Trophoblast cell (in vitro differentiated cells and primary cell): ENCODE measurements around the gene IL20.

Source experiments
- DNase-seq, 2 donors: peaks; one replicate each; pipeline ENCODE4 v3.0.0-alpha.2; 2016
- H2AFZ ChIP-seq: 2 replicates; pipeline ENCODE4 v1.6.1; 2013; ENCODE audit warnings: low read length, moderate library complexity, mild to moderate bottlenecking; ENCODE audit not compliant: insufficient read depth, poor library complexity
- H2AK5ac ChIP-seq: 2 replicates; pipeline ENCODE4 v1.6.1; 2013; ENCODE audit warnings: mild to moderate bottlenecking, low read length
- H2BK120ac ChIP-seq: 2 replicates; pipeline ENCODE4 v1.6.1; 2013; ENCODE audit warnings: low read length, mild to moderate bottlenecking, moderate library complexity; ENCODE audit not compliant: insufficient read depth, poor library complexity
- H2BK12ac ChIP-seq: 2 replicates; pipeline ENCODE4 v1.6.1; 2013; ENCODE audit warnings: mild to moderate bottlenecking, low read length, moderate library complexity
- H2BK5ac ChIP-seq: 2 replicates; pipeline ENCODE4 v1.6.1; 2013; ENCODE audit warnings: low read length, low read depth, moderate library complexity, mild to moderate bottlenecking; ENCODE audit not compliant: poor library complexity
- H3K14ac ChIP-seq: 2 replicates; pipeline ENCODE4 v1.6.1; 2013; ENCODE audit warnings: mild to moderate bottlenecking, low read length
- H3K18ac ChIP-seq: 2 replicates; pipeline ENCODE4 v1.6.1; 2013; ENCODE audit warnings: mild to moderate bottlenecking, low read length
- H3K23ac ChIP-seq: 2 replicates; pipeline ENCODE4 v1.6.1; 2013; ENCODE audit warnings: low read length
- H3K27ac ChIP-seq: 2 replicates; pipeline ENCODE4 v1.5.1; 2013; ENCODE audit warnings: low read depth, mild to moderate bottlenecking, inconsistent platforms, low read length, moderate library complexity
- H3K27me3 ChIP-seq: 2 replicates; pipeline ENCODE4 v1.6.1; 2013; ENCODE audit warnings: inconsistent platforms, mild to moderate bottlenecking, low read length, moderate library complexity; ENCODE audit not compliant: insufficient read depth
- H3K36me3 ChIP-seq, 2 experiments: 1 replicate in 1 of 2; 2 replicates in 1 of 2; pipeline ENCODE4 v1.6.1; 2013; ENCODE audit warnings: low read length in 2 of 2, mild to moderate bottlenecking in 2 of 2, moderate library complexity in 1 of 2; ENCODE audit not compliant: insufficient read depth in 2 of 2, control insufficient read depth in 1 of 2
- H3K4ac ChIP-seq: 2 replicates; pipeline ENCODE4 v1.6.1; 2013; ENCODE audit warnings: low read depth, mild to moderate bottlenecking, low read length, moderate library complexity
- H3K4me1 ChIP-seq, 2 experiments: 1 replicate in 1 of 2; 2 replicates in 1 of 2; pipeline ENCODE4 v1.6.1; 2013; ENCODE audit warnings: low read length in 2 of 2, mild to moderate bottlenecking in 2 of 2, moderate library complexity in 1 of 2; ENCODE audit not compliant: insufficient read depth in 2 of 2, control insufficient read depth in 1 of 2
- H3K4me2 ChIP-seq: 2 replicates; pipeline ENCODE4 v1.6.1; 2013; ENCODE audit warnings: inconsistent platforms, mild to moderate bottlenecking, low read length, moderate library complexity
- H3K4me3 ChIP-seq: 2 replicates; pipeline ENCODE4 v1.5.1; 2013; ENCODE audit warnings: mild to moderate bottlenecking, low read depth, low read length, inconsistent platforms
- H3K79me1 ChIP-seq: one replicate; pipeline ENCODE4 v1.6.1; 2013; ENCODE audit warnings: low read length
- H3K79me2 ChIP-seq: 2 replicates; pipeline ENCODE4 v1.6.1; 2013; ENCODE audit warnings: low read length, mild to moderate bottlenecking; ENCODE audit not compliant: control insufficient read depth, insufficient read depth, poor library complexity
- H3K9ac ChIP-seq: 2 replicates; pipeline ENCODE4 v1.6.1; 2013; ENCODE audit warnings: mild to moderate bottlenecking, low read length
- H3K9me3 ChIP-seq: 2 replicates; pipeline ENCODE4 v1.6.1; 2013; ENCODE audit warnings: low read depth, mild to moderate bottlenecking, control low read depth, inconsistent platforms, low read length; ENCODE audit not compliant: insufficient read depth
- H4K12ac ChIP-seq: 2 replicates; pipeline ENCODE4 v1.6.1; 2013; ENCODE audit warnings: low read depth, mild to moderate bottlenecking, low read length, moderate library complexity
- H4K8ac ChIP-seq: 2 replicates; pipeline ENCODE4 v1.6.1; 2013; ENCODE audit warnings: low read depth, mild to moderate bottlenecking, low read length, moderate library complexity
- H4K91ac ChIP-seq: one replicate; pipeline ENCODE4 v1.6.1; 2013; ENCODE audit warnings: low read depth, mild to moderate bottlenecking, low read length, moderate library complexity
- WGBS: extraction: QIAGEN DNeasy Blood & Tissue Kit; methylation state at CpG from one replicate; pipeline ENCODE4 v1.1.7; 2013; ENCODE audit warnings: missing lambda C conversion rate; ENCODE audit not compliant: insufficient read length, insufficient coverage; ENCODE audit errors: extremely low coverage; 5-methylcytosine and 5-hydroxymethylcytosine counted together

IL20 gene

DNA sequence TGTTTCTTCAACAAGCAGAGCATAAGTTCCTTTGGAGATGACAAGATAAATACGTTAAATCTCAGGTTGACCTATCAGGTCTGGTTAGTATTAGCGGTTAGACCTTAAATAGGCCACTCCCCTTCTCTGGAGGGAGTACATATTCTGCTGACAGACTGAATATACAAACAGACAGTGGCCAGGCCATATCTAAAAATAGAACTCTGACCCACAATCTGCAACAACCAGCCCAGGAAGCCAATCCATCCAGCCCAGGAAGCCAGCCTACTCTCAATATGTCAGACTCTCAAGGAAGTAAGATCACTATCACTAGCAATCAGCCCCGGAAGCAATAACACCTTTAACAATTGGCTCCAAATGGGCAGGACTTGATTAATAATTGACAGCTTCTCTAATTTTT, 6.7 kb downstream of the IL20 start:
- no peak overlapping the region for H3K23ac ChIP-seq
- H2BK120ac ChIP-seq = no peak overlapping the region
- H3K9me3 ChIP-seq = peaks cover 1% of the 10 kb centered on the region
- H3K27ac ChIP-seq = no peak overlapping the region
- no peak overlapping the region for H2AK5ac ChIP-seq
- H3K36me3 ChIP-seq = no peaks in the 10 kb centered on the region
- H3K9ac ChIP-seq = no peak overlapping the region
- H3K4me2 ChIP-seq = no peak overlapping the region
- no peak overlapping the region for H3K18ac ChIP-seq
- no peak for DNase-seq
- no CpG with 5 or more reads among the region's 3 CpGs for WGBS
- H4K91ac ChIP-seq = no peak overlapping the region
- no peak overlapping the region for H2BK5ac ChIP-seq
- H2AFZ ChIP-seq = no peak overlapping the region
- no peak overlapping the region for H3K4me3 ChIP-seq
- H3K79me2 ChIP-seq = no peaks in the 10 kb centered on the region
- H3K4me1 ChIP-seq = peaks cover 0 to 2% of the 10 kb centered on the region in 2 experiments
- no peak overlapping the region for H4K12ac ChIP-seq
- no peak overlapping the region for H3K14ac ChIP-seq
- no peak overlapping the region for H4K8ac ChIP-seq
- no peaks in the 10 kb centered on the region for H3K79me1 ChIP-seq
- no peaks in the 10 kb centered on the region for H3K27me3 ChIP-seq
- no peak overlapping the region for H3K4ac ChIP-seq
- H2BK12ac ChIP-seq = no peak overlapping the region

DNA sequence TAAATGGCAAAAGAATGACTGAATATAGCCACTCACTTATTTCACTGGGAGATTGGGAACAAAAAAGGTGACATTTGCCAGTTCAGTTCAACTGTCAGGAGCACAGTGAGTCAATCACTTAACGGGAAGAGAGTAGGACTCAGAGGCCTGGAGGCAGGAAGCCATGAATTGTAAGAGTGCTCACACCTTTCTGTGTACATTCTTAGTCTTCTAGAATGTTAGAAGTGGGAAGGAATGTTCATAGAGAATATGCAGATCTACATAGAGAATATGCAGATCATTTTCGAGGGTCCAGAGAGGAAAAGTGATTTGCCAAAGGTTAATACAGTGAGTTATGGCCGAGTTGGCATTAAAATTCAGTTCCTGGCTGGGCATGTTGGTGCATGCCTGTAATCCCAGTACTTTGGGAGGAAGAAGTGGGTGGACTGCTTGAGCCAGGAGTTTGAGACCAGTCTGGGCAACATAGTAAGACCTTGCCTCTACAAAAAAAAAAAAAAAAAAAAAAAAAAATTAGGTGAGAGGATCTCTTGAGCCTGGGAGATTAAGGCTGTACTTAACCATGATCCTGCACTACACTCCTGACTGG, 8.3 kb downstream of the IL20 start:
- no peak overlapping the region for H3K9ac ChIP-seq
- H3K14ac ChIP-seq = no peak overlapping the region
- H3K79me2 ChIP-seq = no peaks in the 10 kb centered on the region
- H3K4me3 ChIP-seq = no peak overlapping the region
- H2BK120ac ChIP-seq = no peak overlapping the region
- no peaks in the 10 kb centered on the region for H3K79me1 ChIP-seq
- no peak overlapping the region for H4K8ac ChIP-seq
- H3K27me3 ChIP-seq = no peaks in the 10 kb centered on the region
- peaks cover 3% of the 10 kb centered on the region for H3K9me3 ChIP-seq
- H3K4me1 ChIP-seq = peaks cover 0 to 2% of the 10 kb centered on the region in 2 experiments
- no peaks in the 10 kb centered on the region for H3K36me3 ChIP-seq
- H2AFZ ChIP-seq = no peak overlapping the region
- no peak for DNase-seq
- H2BK5ac ChIP-seq = no peak overlapping the region
- no peak overlapping the region for H3K27ac ChIP-seq
- H3K4me2 ChIP-seq = no peak overlapping the region
- no peak overlapping the region for H2AK5ac ChIP-seq
- no peak overlapping the region for H4K12ac ChIP-seq
- no peak overlapping the region for H3K4ac ChIP-seq
- no CpG with 5 or more reads among the region's 3 CpGs for WGBS
- no peak overlapping the region for H4K91ac ChIP-seq
- H2BK12ac ChIP-seq = no peak overlapping the region
- H3K18ac ChIP-seq = no peak overlapping the region
- no peak overlapping the region for H3K23ac ChIP-seq

- H3K9me3 ChIP-seq = peaks cover 2% of the 10 kb centered on the region
- no peaks in the 10 kb centered on the region for H3K79me1 ChIP-seq
- H3K27me3 ChIP-seq = no peaks in the 10 kb centered on the region
- H2BK5ac ChIP-seq = no peak overlapping the region
- H3K14ac ChIP-seq = no peak overlapping the region
- no peak overlapping the region for H4K91ac ChIP-seq
- no peak overlapping the region for H2AFZ ChIP-seq
- WGBS = no CpG with 5 or more reads among the region's 3 CpGs
- H2AK5ac ChIP-seq = no peak overlapping the region
- no peak overlapping the region for H4K12ac ChIP-seq
- no peak overlapping the region for H3K4me3 ChIP-seq
- H3K4ac ChIP-seq = no peak overlapping the region
- no peak overlapping the region for H2BK120ac ChIP-seq
- H3K18ac ChIP-seq = no peak overlapping the region
- peaks cover 0 to 2% of the 10 kb centered on the region in 2 experiments for H3K4me1 ChIP-seq
- no peak overlapping the region for H2BK12ac ChIP-seq
- H3K23ac ChIP-seq = no peak overlapping the region
- H4K8ac ChIP-seq = no peak overlapping the region
- DNase-seq = no peak
- H3K4me2 ChIP-seq = no peak overlapping the region
- H3K36me3 ChIP-seq = no peaks in the 10 kb centered on the region
- no peak overlapping the region for H3K9ac ChIP-seq
- H3K79me2 ChIP-seq = no peaks in the 10 kb centered on the region
- no peak overlapping the region for H3K27ac ChIP-seq
These were observed 10.4 kb downstream of the IL20 start for GRCh38 chr1:206875752-206876377.

- no peak overlapping the region for H3K4ac ChIP-seq
- no peak overlapping the region for H2AK5ac ChIP-seq
- H4K91ac ChIP-seq = no peak overlapping the region
- H3K79me2 ChIP-seq = no peaks in the 10 kb centered on the region
- H3K4me3 ChIP-seq = no peak overlapping the region
- no peaks in the 10 kb centered on the region for H3K27me3 ChIP-seq
- H3K27ac ChIP-seq = no peak overlapping the region
- H3K36me3 ChIP-seq = no peaks in the 10 kb centered on the region
- H4K12ac ChIP-seq = no peak overlapping the region
- no peak overlapping the region for H3K9ac ChIP-seq
- H4K8ac ChIP-seq = no peak overlapping the region
- H3K18ac ChIP-seq = no peak overlapping the region
- H2BK120ac ChIP-seq = no peak overlapping the region
- DNase-seq = no peak
- H2BK5ac ChIP-seq = no peak overlapping the region
- H2AFZ ChIP-seq = no peak overlapping the region
- no peak overlapping the region for H3K23ac ChIP-seq
- H3K14ac ChIP-seq = no peak overlapping the region
- no peaks in the 10 kb centered on the region for H3K79me1 ChIP-seq
- H2BK12ac ChIP-seq = no peak overlapping the region
- peaks cover 0 to 2% of the 10 kb centered on the region in 2 experiments for H3K4me1 ChIP-seq
- H3K9me3 ChIP-seq = peaks cover 2% of the 10 kb centered on the region
- H3K4me2 ChIP-seq = no peak overlapping the region
These were observed 13.0 kb downstream of the IL20 start for GRCh38 chr1:206878456-206878855.
